ENCODE measurements around the gene CAMSAP1. TPM values are rescaled to one million over a fixed set of nuclear protein-coding genes. Genes with fewer than 3 reads are reported as not detected.

The CAMSAP1 gene
- total and polyA plus RNA-seq, 10 of the 15 experiments (the other 5 are each of a cell fraction or from before 2014, with no cell fraction given) = 1.4 to 24.7 (median 8.0) TPM

- TF ChIP-seq SREBF2 (IDR thresholded peaks at IDR 0.05; ENCODE audit: low read length) (no peak), ZBTB33 (IDR thresholded peaks at IDR 0.05) (no peak)
Measured at GRCh38 chr9:135792268-135793128, 114.8 kb downstream of the CAMSAP1 start (continued).

GRCh38 chr9:135791431-135792267, 115.7 kb downstream of the CAMSAP1 start:
- Histone ChIP-seq H3K4me2 (ENCODE audit: control insufficient read depth, insufficient read depth) (no peak overlapping the region), H3K79me2 (ENCODE audit: control insufficient read depth, insufficient read depth, low read length) (no peaks in the 10 kb centered on the region), H3K27me3 (replicated peaks in 1 of 2; ENCODE audit: control insufficient read depth in 2 of 2, insufficient read depth in 2 of 2, low read length in 1 of 2) (no peaks in the 10 kb centered on the region), H3K36me3 (ENCODE audit: control insufficient read depth in 2 of 2, insufficient read depth in 2 of 2, low read length in 1 of 2) (no peaks in the 10 kb centered on the region), H3K9me3 (replicated peaks; ENCODE audit: control insufficient read depth, insufficient read depth, low read length) (no peaks in the 10 kb centered on the region), H2AFZ (ENCODE audit: control insufficient read depth, low read depth, low read length) (no peak overlapping the region), H3K9ac (ENCODE audit: control insufficient read depth, insufficient read depth, low read length) (no peak overlapping the region), H4K20me1 (ENCODE audit: control insufficient read depth, insufficient read depth) (no peaks in the 10 kb centered on the region), H3K4me3 (no peak overlapping the region), H3K4me1 (ENCODE audit: control insufficient read depth, insufficient read depth, low read length) (no peaks in the 10 kb centered on the region), H3K27ac (ENCODE audit: control insufficient read depth, insufficient read depth) (no peak overlapping the region)
- WGBS (ENCODE audit: insufficient coverage, insufficient replicate concordance, low lambda C conversion rate, missing lambda C conversion rate) = 39% methylated on average over 34 of the region's 35 CpGs
- SMC1A ChIA-PET (ENCODE audit: uncharacterized antibody, unreplicated experiment) = no interaction called here
- POLR2A ChIA-PET = no interaction called here
- intact Hi-C loops (cut with micrococcal nuclease; ENCODE audit: unreplicated experiment) (no loop called here), in situ Hi-C loops (cut with MboI) (no loop called here)
- RAD21 ChIA-PET (ENCODE audit: unreplicated experiment) = no interaction called here
- FAIRE-seq (no peak), DNase-seq (ENCODE audit: low read depth, low spot score) (no peak), ATAC-seq (no peak)
- CTCF ChIA-PET = no interaction called here
- TF ChIP-seq SMARCA5 (IDR thresholded peaks at IDR 0.05) (no peak), CEBPZ (IDR thresholded peaks at IDR 0.05; ENCODE audit: low read depth, low read length) (no peak), SUZ12 (IDR thresholded peaks at IDR 0.05; ENCODE audit: unreplicated experiment) (no peak), EGR1 (IDR thresholded peaks at IDR 0.05; ENCODE audit: borderline replicate concordance in 1 of 2, low read depth in 2 of 2, low read length in 2 of 2) (no peak), ZNF384 (IDR thresholded peaks at IDR 0.05; ENCODE audit: borderline replicate concordance, low read depth, low read length) (no peak), CHD4 (IDR thresholded peaks at IDR 0.05) (no peak), KLF5 (IDR thresholded peaks at IDR 0.05; ENCODE audit: partially characterized antibody) (no peak), ZNF622 (IDR thresholded peaks at IDR 0.05) (no peak)
- no TSS peak for BruUV-seq (replicated peaks)
